Lower leg skin (tissue), 4 donors: Measurements from ENCODE around the gene ENDOD1. TPM values are rescaled to one million over a fixed set of nuclear protein-coding genes. Genes with fewer than 3 reads are reported as not detected.

Source experiments
- DNase-seq, 2 donors: peaks; one replicate each; pipeline ENCODE4 v3.0.0-alpha.2; 2019; ENCODE audit warnings: low spot score in 2 of 2
- H3K4me3 ChIP-seq: fragments of 200-600 bp; sonication (generic); 2 replicates; pipeline ENCODE4 v1.5.1; 2017; ENCODE audit warnings: mild to moderate bottlenecking, low read depth; ENCODE audit not compliant: poor library complexity, severe bottlenecking
- POLR2A ChIP-seq, 2 donors: fragments of 450-650 bp; IDR thresholded peaks; one replicate each; pipeline ENCODE4 v1.6.1; 2016 to 2017; ENCODE audit warnings: antibody characterized with exemption in 2 of 2, mild to moderate bottlenecking in 1 of 2, moderate library complexity in 1 of 2
- WGBS, 2 donors: methylation state at CpG; one replicate each; pipeline ENCODE4 v1.1.5; 2018; 5-methylcytosine and 5-hydroxymethylcytosine counted together
- intact Hi-C: fragments of 100-400 bp; cut with DNase I; formaldehyde crosslinking; loops from one replicate; pipeline ENCODE4 v1.15.0; 2023; ENCODE audit warnings: low total_unique reads
- total RNA-seq, 4 donors: library from RNA; depleted of rRNA; stranded (reverse); fragments of >200 nt; gene quantifications; one replicate each; pipeline ENCODE4 v1.1.0, GENCODE V29; 2016
- TF ChIP-seq, protein P1 (sequence below), 3 donors: fragments of 450-650 bp; IDR thresholded peaks; one replicate each; pipeline ENCODE4 v1.5.1; 2016; ENCODE audit warnings: antibody characterized with exemption in 3 of 3, mild to moderate bottlenecking in 3 of 3, moderate library complexity in 2 of 3

ENDOD1 gene
- total RNA-seq, 4 donors from 2014 or later = 57.6 to 113 (median 87.2) TPM

DNA sequence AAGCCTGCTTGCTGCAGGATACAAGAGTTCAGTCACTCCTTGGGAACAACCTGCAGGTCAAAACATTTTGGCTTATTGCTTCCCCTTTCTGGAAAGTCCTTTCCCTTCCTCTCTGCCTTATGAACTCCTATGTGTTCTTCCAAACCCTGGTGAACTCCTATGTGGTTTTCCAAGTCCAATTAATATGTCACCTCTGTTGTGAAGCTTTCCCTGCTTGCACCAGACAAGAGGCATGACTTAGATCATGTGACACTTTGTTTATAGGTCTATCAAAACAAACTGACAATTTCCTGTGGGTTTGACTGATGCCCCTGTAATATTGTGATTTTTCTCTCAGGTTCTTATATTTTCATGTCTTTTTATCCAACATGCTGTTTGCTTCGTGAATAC, 64.2 kb downstream of the ENDOD1 start:
- no peak for DNase-seq
- WGBS, 2 donors = 26 to 78% methylated on average over 1 of the region's 1 CpG
- no peak for TF ChIP-seq POLR2A (IDR thresholded peaks at IDR 0.05)
- TF ChIP-seq, protein P1, sequence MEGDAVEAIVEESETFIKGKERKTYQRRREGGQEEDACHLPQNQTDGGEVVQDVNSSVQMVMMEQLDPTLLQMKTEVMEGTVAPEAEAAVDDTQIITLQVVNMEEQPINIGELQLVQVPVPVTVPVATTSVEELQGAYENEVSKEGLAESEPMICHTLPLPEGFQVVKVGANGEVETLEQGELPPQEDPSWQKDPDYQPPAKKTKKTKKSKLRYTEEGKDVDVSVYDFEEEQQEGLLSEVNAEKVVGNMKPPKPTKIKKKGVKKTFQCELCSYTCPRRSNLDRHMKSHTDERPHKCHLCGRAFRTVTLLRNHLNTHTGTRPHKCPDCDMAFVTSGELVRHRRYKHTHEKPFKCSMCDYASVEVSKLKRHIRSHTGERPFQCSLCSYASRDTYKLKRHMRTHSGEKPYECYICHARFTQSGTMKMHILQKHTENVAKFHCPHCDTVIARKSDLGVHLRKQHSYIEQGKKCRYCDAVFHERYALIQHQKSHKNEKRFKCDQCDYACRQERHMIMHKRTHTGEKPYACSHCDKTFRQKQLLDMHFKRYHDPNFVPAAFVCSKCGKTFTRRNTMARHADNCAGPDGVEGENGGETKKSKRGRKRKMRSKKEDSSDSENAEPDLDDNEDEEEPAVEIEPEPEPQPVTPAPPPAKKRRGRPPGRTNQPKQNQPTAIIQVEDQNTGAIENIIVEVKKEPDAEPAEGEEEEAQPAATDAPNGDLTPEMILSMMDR (IDR thresholded peaks at IDR 0.05) = no peak
- no peak overlapping the region for H3K4me3 ChIP-seq
- intact Hi-C loops = loop anchor here (2.0 to 5.0 kb wide), 3 partner anchors 77 to 611 kb away; no protein-coding TSS in a partner anchor

GRCh38 chr11:95154514-95154913, 64.9 kb downstream of the ENDOD1 start:
- no peak for TF ChIP-seq POLR2A (IDR thresholded peaks at IDR 0.05)
- TF ChIP-seq, protein P1 (IDR thresholded peaks at IDR 0.05) = no peak
- DNase-seq = no peak
- intact Hi-C loops = loop anchor here (5.0 kb wide), 2 partner anchors 77 to 548 kb away; no protein-coding TSS in a partner anchor
- H3K4me3 ChIP-seq = no peak overlapping the region

- intact Hi-C loops = no loop called here
- H3K4me3 ChIP-seq = no peak overlapping the region
- WGBS, 2 donors = 87 to 93% methylated on average over 4 of the region's 4 CpGs
- DNase-seq = no peak
- TF ChIP-seq, protein P1 (IDR thresholded peaks at IDR 0.05) = no peak
- TF ChIP-seq POLR2A (IDR thresholded peaks at IDR 0.05) = no peak
Measured at GRCh38 chr11:95155385-95155784, 65.7 kb downstream of the ENDOD1 start.

DNA sequence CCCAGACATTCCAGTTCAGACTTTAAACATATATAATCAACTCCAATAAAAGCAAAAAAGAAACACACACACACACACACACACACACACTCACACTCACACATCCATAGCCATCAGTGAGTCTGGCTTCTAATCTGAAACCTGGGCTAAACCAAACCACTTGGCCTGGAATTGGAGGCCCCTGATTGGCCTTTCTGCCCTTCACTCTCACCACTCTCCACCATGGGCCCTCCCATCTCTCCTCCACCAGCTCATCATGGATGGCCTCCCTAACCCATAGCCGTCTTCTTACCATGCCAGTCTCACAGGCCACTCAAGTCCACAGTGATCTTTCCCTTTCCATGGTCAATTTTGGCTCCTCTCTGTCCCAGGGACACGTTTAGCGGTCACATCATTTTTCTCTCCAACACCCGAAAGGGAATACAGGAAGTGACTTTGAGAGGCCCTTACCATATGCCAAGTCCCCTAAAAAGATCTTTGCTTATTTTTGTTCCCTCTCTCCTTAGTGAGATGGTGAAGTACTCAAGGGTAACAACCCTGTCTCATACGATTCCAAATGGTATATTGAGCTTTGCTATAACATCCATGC, 66.6 kb downstream of the ENDOD1 start:
- intact Hi-C loops = no loop called here
- no peak overlapping the region for H3K4me3 ChIP-seq
- WGBS, 2 donors = 78 to 90% methylated on average over 5 of the region's 5 CpGs
- DNase-seq = no peak
- TF ChIP-seq, protein P1 (IDR thresholded peaks at IDR 0.05) = no peak
- no peak for TF ChIP-seq POLR2A (IDR thresholded peaks at IDR 0.05)

GRCh38 chr11:95156916-95157541, 67.4 kb downstream of the ENDOD1 start:
- no peak overlapping the region for H3K4me3 ChIP-seq
- intact Hi-C loops = no loop called here
- WGBS, 2 donors = 19 to 27% methylated on average over 7 of the region's 7 CpGs
- DNase-seq = no peak
- no peak for TF ChIP-seq POLR2A (IDR thresholded peaks at IDR 0.05)
- TF ChIP-seq, protein P1 (IDR thresholded peaks at IDR 0.05) = no peak
